ENCODE measurements around the gene CLIP3.

Gene CLIP3

GRCh38 chr19:36006955-36007354 is 25.7 kb downstream of the CLIP3 start:
- H3K27me3 ChIP-seq (ENCODE audit: insufficient read depth, poor library complexity, severe bottlenecking): no peaks in the 10 kb centered on the region
- TF ChIP-seq CTCF (IDR thresholded peaks at IDR 0.05; ENCODE audit: insufficient read depth, low read length) (no peak), GABPA (IDR thresholded peaks at IDR 0.05; ENCODE audit: low read depth) (no peak), SPI1 (IDR thresholded peaks at IDR 0.05; ENCODE audit: borderline replicate concordance, low read depth) (no peak), POLR2AphosphoS5 (IDR thresholded peaks at IDR 0.05; ENCODE audit: low read depth) (no peak), REST (IDR thresholded peaks at IDR 0.05; ENCODE audit: insufficient replicate concordance, low read depth) (no peak)
- H3K4me3 ChIP-seq (replicated peaks; ENCODE audit: insufficient read depth, low read length): no peak overlapping the region
- H3K27ac ChIP-seq (replicated peaks): no peak overlapping the region
- DNase-seq (ENCODE audit: low read depth in 1 of 2, low spot score in 1 of 2): no peak

GRCh38 chr19:36003284-36003683 is 29.4 kb downstream of the CLIP3 start:
- no peak for DNase-seq (ENCODE audit: low read depth in 1 of 2, low spot score in 1 of 2)
- Histone ChIP-seq H3K4me3 (replicated peaks; ENCODE audit: insufficient read depth, low read length) (no peak overlapping the region), H3K27ac (replicated peaks) (no peak overlapping the region), H3K27me3 (ENCODE audit: insufficient read depth, poor library complexity, severe bottlenecking) (no peaks in the 10 kb centered on the region)
- TF ChIP-seq CTCF (IDR thresholded peaks at IDR 0.05; ENCODE audit: insufficient read depth, low read length): no peak
- TF ChIP-seq SPI1 (IDR thresholded peaks at IDR 0.05; ENCODE audit: borderline replicate concordance, low read depth): no peak
- no peak for TF ChIP-seq GABPA (IDR thresholded peaks at IDR 0.05; ENCODE audit: low read depth)
- no peak for TF ChIP-seq REST (IDR thresholded peaks at IDR 0.05; ENCODE audit: insufficient replicate concordance, low read depth)
- TF ChIP-seq POLR2AphosphoS5 (IDR thresholded peaks at IDR 0.05; ENCODE audit: low read depth): no peak

GRCh38 chr19:36001605-36002004 is 31.1 kb downstream of the CLIP3 start:
- Histone ChIP-seq H3K4me3 (replicated peaks; ENCODE audit: insufficient read depth, low read length) (no peak overlapping the region), H3K27me3 (ENCODE audit: insufficient read depth, poor library complexity, severe bottlenecking) (no peaks in the 10 kb centered on the region), H3K27ac (replicated peaks) (no peak overlapping the region)
- no peak for TF ChIP-seq GABPA (IDR thresholded peaks at IDR 0.05; ENCODE audit: low read depth)
- TF ChIP-seq CTCF (IDR thresholded peaks at IDR 0.05; ENCODE audit: insufficient read depth, low read length): no peak
- no peak for TF ChIP-seq POLR2AphosphoS5 (IDR thresholded peaks at IDR 0.05; ENCODE audit: low read depth)
- no peak for TF ChIP-seq SPI1 (IDR thresholded peaks at IDR 0.05; ENCODE audit: borderline replicate concordance, low read depth)
- TF ChIP-seq REST (IDR thresholded peaks at IDR 0.05; ENCODE audit: insufficient replicate concordance, low read depth): no peak
- no peak for DNase-seq (ENCODE audit: low read depth in 1 of 2, low spot score in 1 of 2)
